GM04504 (cell line): ENCODE results near the gene TRPM5.

ENCODE experiments used
- DNase-seq: peaks from one replicate; pipeline ENCODE4 v3.0.0-alpha.2; 2012; ENCODE audit warnings: low read depth

Gene TRPM5

GRCh38 chr11:2402890-2403645, 41.2 kb downstream of the TRPM5 start:
- DNase-seq: no peak

- DNase-seq: no peak
Measured at GRCh38 chr11:2402106-2402505, 42.2 kb downstream of the TRPM5 start.

- DNase-seq: no peak
Measured at GRCh38 chr11:2401436-2401984, 42.8 kb downstream of the TRPM5 start.

GRCh38 chr11:2400762-2401435, 43.4 kb downstream of the TRPM5 start:
- DNase-seq: no peak

GRCh38 chr11:2400069-2400761, 44.1 kb downstream of the TRPM5 start, which contains the start of gene TSSC4:
Gene TSSC4, plus strand, starts transcription at chr11:2400750. Its CDS starts 1,884 bp downstream, at chr11:2402634.
- DNase-seq: peak; percentile 100

GRCh38 chr11:2399488-2400068, 44.7 kb downstream of the TRPM5 start:
- no peak for DNase-seq

GRCh38 chr11:2398664-2399355, 45.5 kb downstream of the TRPM5 start:
- no peak for DNase-seq

- no peak for DNase-seq
Measured at GRCh38 chr11:2397005-2397404, 47.3 kb downstream of the TRPM5 start.

GRCh38 chr11:2396471-2396870, 47.8 kb downstream of the TRPM5 start:
- DNase-seq: no peak

GRCh38 chr11:2395856-2396255, 48.5 kb downstream of the TRPM5 start:
- DNase-seq: no peak

GRCh38 chr11:2395211-2395730, 49.0 kb downstream of the TRPM5 start:
- DNase-seq: no peak

- DNase-seq: no peak
Measured at GRCh38 chr11:2394818-2395105, 49.6 kb downstream of the TRPM5 start.
